H1 (cell line): ENCODE results near the gene VPS13C. TPM values are rescaled to one million over a fixed set of nuclear protein-coding genes. Genes with fewer than 3 reads are reported as not detected.

Experiments
- ASH2L ChIP-seq: fragments of 200-600, 300-600 bp; sonication (generic); IDR thresholded peaks from one replicate; pipeline ENCODE4 v1.7.1; 2017; ENCODE audit warnings: low read length
- CHD7 ChIP-seq: fragments of 300-600 bp; sonication (generic); IDR thresholded peaks from 2 replicates; pipeline ENCODE4 v1.7.1; 2012; ENCODE audit warnings: low read length, moderate library complexity, mild to moderate bottlenecking, inconsistent platforms; ENCODE audit not compliant: insufficient replicate concordance
- JUND ChIP-seq: IDR thresholded peaks from 2 replicates; pipeline ENCODE4 v1.6.1; 2011; ENCODE audit warnings: mild to moderate bottlenecking, improper control_type of control experiment, low read length
- TAF7 ChIP-seq: optimal IDR thresholded peaks from 2 replicates; pipeline ENCODE3; 2011; ENCODE audit warnings: low read depth, mild to moderate bottlenecking, inconsistent platforms, low read length, moderate library complexity, borderline replicate concordance
- TCF12 ChIP-seq: IDR thresholded peaks from 2 replicates; pipeline ENCODE4 v1.6.1; 2011; ENCODE audit warnings: low read depth, mild to moderate bottlenecking, low read length
- polyA plus RNA-seq, 7 experiments: library from polyadenylated mRNA; depleted of rRNA in 3 of 7; stranded (reverse) in 5 of 7; unstranded in 2 of 7; fragments of >200 nt in 5 of 7; fragments of 200-250 nt in 2 of 7; gene quantifications; 1 replicate in 5 of 7; 2 replicates in 1 of 7; 4 replicates in 1 of 7; pipeline versions ENCODE4 v1.2.1 to v1.2.3, GENCODE V29; 2011 to 2013; ENCODE audit warnings: missing spikeins in 2 of 7, mixed read lengths in 2 of 7
- total RNA-seq: library from RNA; stranded (reverse); fragmentation: NEBNext Ultra II Directional; extraction: Animal tissue kit (Norgen Biotek cat#: 25700); gene quantifications from 2 replicates; pipeline ENCODE4 v1.2.1, GENCODE V29; 2021

The VPS13C gene
- total and polyA plus RNA-seq, 2 of the 8 experiments (the other 6 are each of a cell fraction or from before 2014, with no cell fraction given) = 4.8 to 18.8 TPM

GRCh38 chr15:62104846-62105245 is 44.6 kb upstream of the VPS13C start (continued):
- TF ChIP-seq CHD7 = no peak
- TF ChIP-seq JUND = no peak
- no peak for TF ChIP-seq ASH2L
- no peak for TF ChIP-seq TAF7
- no peak for TF ChIP-seq TCF12
